ENCODE results near the gene DMGDH.
A peak's percentile ranks its signal among the peaks of the same experiment; 100 is the strongest.
"Not testable (repeated sequence)": the region's sequence is repeated elsewhere in the genome, so short reads cannot be mapped to it uniquely, and the experiment has no call there.

Gene DMGDH

GRCh38 chr5:79011219-79011836 lies 58.1 kb downstream of the DMGDH start:
- no peak for DNase-seq

GRCh38 chr5:79008362-79008761 lies 61.1 kb downstream of the DMGDH start:
- DNase-seq, result no peak

- DNase-seq, result no peak
These were observed 61.6 kb downstream of the DMGDH start for GRCh38 chr5:79007872-79008271.

GRCh38 chr5:79005936-79006631 lies 63.4 kb downstream of the DMGDH start:
- DNase-seq, result no peak

- no peak for DNase-seq
These were observed 64.3 kb downstream of the DMGDH start for GRCh38 chr5:79005151-79005550.

GRCh38 chr5:79002374-79002773 lies 67.1 kb downstream of the DMGDH start:
- DNase-seq, result no peak

GRCh38 chr5:79001471-79001870 lies 68.0 kb downstream of the DMGDH start:
- DNase-seq, result no peak

- DNase-seq, result no peak
These were observed 72.4 kb downstream of the DMGDH start for GRCh38 chr5:78997090-78997489.

GRCh38 chr5:78995521-78996007 lies 73.9 kb downstream of the DMGDH start:
- DNase-seq, result no peak

- DNase-seq, result no peak
These were observed 76.3 kb downstream of the DMGDH start for GRCh38 chr5:78993165-78993564.

GRCh38 chr5:78992146-78992545 lies 77.3 kb downstream of the DMGDH start:
- DNase-seq, result no peak

- no peak for DNase-seq
These were observed 80.4 kb downstream of the DMGDH start for GRCh38 chr5:78989080-78989479.

GRCh38 chr5:78985725-78986223 lies 83.7 kb downstream of the DMGDH start:
- peak; percentile 72 for DNase-seq

GRCh38 chr5:78985116-78985724 lies 84.3 kb downstream of the DMGDH start, which contains the start of gene ARSB:
Gene ARSB, minus strand, starts transcription at chr5:78985310. Its CDS starts 62 bp downstream, at chr5:78985248.
- peak; percentile 76 for DNase-seq

- peak; percentile 84 for DNase-seq
These were observed 84.9 kb downstream of the DMGDH start for GRCh38 chr5:78984439-78985115.

GRCh38 chr5:78983601-78984438 lies 85.7 kb downstream of the DMGDH start:
- DNase-seq, result no peak

GRCh38 chr5:78983194-78983593 lies 86.3 kb downstream of the DMGDH start:
- not testable (repeated sequence) for DNase-seq

- DNase-seq, result no peak
These were observed 89.6 kb downstream of the DMGDH start for GRCh38 chr5:78979909-78980308.

GRCh38 chr5:78979117-78979742 lies 90.2 kb downstream of the DMGDH start:
- DNase-seq, result no peak

- no peak for DNase-seq
These were observed 94.4 kb downstream of the DMGDH start for GRCh38 chr5:78975035-78975434.

GRCh38 chr5:78974601-78975000 lies 94.9 kb downstream of the DMGDH start:
- DNase-seq, result no peak

- no peak for DNase-seq
These were observed 95.5 kb downstream of the DMGDH start for GRCh38 chr5:78974011-78974410.

Measured in stimulated activated CD8-positive, alpha-beta memory T cell treated with anti-CD3 and anti-CD28 coated beads, Interleukin-4, amount 100 ng/mL, for 48 hours (primary cell).